Aorta (tissue), 5 donors: Measurements from ENCODE around the gene BUB1. TPM values are rescaled to one million over a fixed set of nuclear protein-coding genes. Genes with fewer than 3 reads are reported as not detected.

Source experiments
- ATAC-seq: fragments of 200-7000 bp; cut with Tn5 transposase; one replicate; pipeline ENCODE4 v1.9.1; 2022; ENCODE audit warnings: moderate library complexity; ENCODE audit not compliant: low FRiP score
- DNase-seq, 2 donors: peaks; one replicate each; pipeline ENCODE4 v3.0.0-alpha.2; 2020
- H3K27ac ChIP-seq, 2 donors: one replicate each; pipeline ENCODE4 v1.5.1; 2013; ENCODE audit warnings: low read length in 2 of 2, mild to moderate bottlenecking in 2 of 2, moderate library complexity in 2 of 2, control low read depth in 1 of 2, inconsistent platforms in 1 of 2, low read depth in 1 of 2
- H3K27me3 ChIP-seq, 2 donors: one replicate each; pipeline ENCODE4 v1.6.1; 2013; ENCODE audit warnings: control low read depth in 1 of 2, low read length in 1 of 2, mild to moderate bottlenecking in 1 of 2, moderate library complexity in 1 of 2; ENCODE audit not compliant: insufficient read depth in 2 of 2, control insufficient read depth in 1 of 2
- H3K36me3 ChIP-seq, 2 donors: one replicate each; pipeline ENCODE4 v1.6.1; 2013; ENCODE audit warnings: control low read depth in 1 of 2, low read length in 1 of 2, mild to moderate bottlenecking in 1 of 2; ENCODE audit not compliant: insufficient read depth in 2 of 2, control insufficient read depth in 1 of 2
- H3K4me1 ChIP-seq, 2 donors: one replicate each; pipeline ENCODE4 v1.6.1; 2013; ENCODE audit warnings: low read length in 2 of 2, control low read depth in 1 of 2, mild to moderate bottlenecking in 1 of 2, moderate library complexity in 1 of 2; ENCODE audit not compliant: insufficient read depth in 2 of 2, control insufficient read depth in 1 of 2
- H3K4me3 ChIP-seq, 2 donors: one replicate each; pipeline ENCODE4 v1.5.1; 2013; ENCODE audit warnings: low read length in 2 of 2, control low read depth in 1 of 2, mild to moderate bottlenecking in 1 of 2
- H3K9me3 ChIP-seq: one replicate; pipeline ENCODE4 v1.6.1; 2013; ENCODE audit warnings: mild to moderate bottlenecking, low read length; ENCODE audit not compliant: control insufficient read depth
- WGBS, 2 donors: extraction: QIAGEN DNeasy Blood & Tissue Kit; methylation state at CpG; one replicate each; pipeline ENCODE4 v1.1.7; 2013; 5-methylcytosine and 5-hydroxymethylcytosine counted together
- intact Hi-C, 2 donors: fragments of 100-400 bp; cut with DNase I; formaldehyde crosslinking; loops; one replicate each; pipeline versions ENCODE4 v1.14.2 to v1.15.0; 2022
- polyA plus RNA-seq, 2 donors: library from polyadenylated mRNA; stranded (reverse); fragments of 200-250 nt; gene quantifications; one replicate each; pipeline ENCODE4 v1.2.3, GENCODE V29; 2013
- total RNA-seq, 2 donors: library from RNA; stranded (reverse); fragmentation: NEBNext Ultra II Directional; extraction: Animal tissue kit (Norgen Biotek cat#: 25700); gene quantifications; one replicate each; pipeline ENCODE4 v1.2.1, GENCODE V29; 2021
- donor health status: healthy with polysubstance abuse.
- donor health status: Bipolar disorder and iron deficiency.
- donor health status: DM: no; HTN: no; CAD: no.
- donor health status: DM: no; HTN: no; CAD: no.
- donor health status: DM: yes; HTN: yes; CAD: no.

Gene BUB1
- total and polyA plus RNA-seq, 4 donors, result 0.38 to 2.5 (median 0.84) TPM; not detected in 1

DNA sequence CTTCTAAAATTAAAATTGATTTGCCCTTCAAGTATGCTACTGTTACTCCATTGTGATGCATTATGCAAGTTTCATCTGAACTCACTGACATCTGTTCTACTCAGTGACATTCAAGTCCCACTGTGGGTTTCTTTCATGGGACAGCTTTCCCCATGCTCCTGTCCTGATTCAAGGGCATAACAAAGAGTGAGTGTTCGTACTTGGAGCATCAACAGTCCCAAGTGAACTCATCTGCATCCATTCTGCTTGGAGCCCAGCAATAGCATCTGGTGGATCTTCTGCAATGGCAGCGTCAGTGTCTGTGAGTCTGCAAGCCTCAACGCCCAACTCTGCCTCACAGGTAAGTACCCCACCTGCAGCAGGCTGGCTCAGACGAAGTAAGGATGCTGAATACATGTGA is 27.5 kb downstream of the BUB1 start:
- Histone ChIP-seq H3K4me1 (no peaks in the 10 kb centered on the region), H3K9me3 (no peaks in the 10 kb centered on the region), H3K27ac (no peak overlapping the region), H3K4me3 (no peak overlapping the region), H3K36me3 (no peaks in the 10 kb centered on the region), H3K27me3 (no peaks in the 10 kb centered on the region)
- no peak for DNase-seq
- ATAC-seq, result no peak
- intact Hi-C loops, result no loop called here
- 96 to 97% methylated on average over 4 of the region's 4 CpGs for WGBS, 2 donors

DNA sequence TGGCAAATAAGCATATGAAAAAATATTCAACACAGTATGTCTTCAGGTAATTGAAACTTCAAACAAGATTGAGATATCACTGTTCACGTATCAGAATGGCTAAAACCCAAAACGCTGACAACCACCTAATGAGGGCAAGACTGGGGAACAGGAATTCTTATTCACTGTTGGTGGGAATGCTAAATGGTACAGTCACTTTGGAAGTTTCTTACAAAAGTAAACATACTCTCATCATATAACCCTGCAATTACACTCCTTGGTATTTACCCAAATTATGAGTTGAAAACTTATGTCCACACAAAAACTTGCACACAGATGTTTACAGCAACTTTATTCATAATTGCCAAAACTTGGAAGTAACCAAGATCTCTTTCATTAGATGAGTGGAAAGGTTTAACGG is 30.1 kb downstream of the BUB1 start:
- Histone ChIP-seq H3K9me3 (no peaks in the 10 kb centered on the region), H3K4me1 (no peaks in the 10 kb centered on the region), H3K27me3 (no peaks in the 10 kb centered on the region), H3K36me3 (no peaks in the 10 kb centered on the region), H3K27ac (no peak overlapping the region), H3K4me3 (no peak overlapping the region)
- intact Hi-C loops, result no loop called here
- DNase-seq (no peak), ATAC-seq (no peak)
- WGBS, 2 donors, result 94% methylated on average over 3 of the region's 3 CpGs

DNA sequence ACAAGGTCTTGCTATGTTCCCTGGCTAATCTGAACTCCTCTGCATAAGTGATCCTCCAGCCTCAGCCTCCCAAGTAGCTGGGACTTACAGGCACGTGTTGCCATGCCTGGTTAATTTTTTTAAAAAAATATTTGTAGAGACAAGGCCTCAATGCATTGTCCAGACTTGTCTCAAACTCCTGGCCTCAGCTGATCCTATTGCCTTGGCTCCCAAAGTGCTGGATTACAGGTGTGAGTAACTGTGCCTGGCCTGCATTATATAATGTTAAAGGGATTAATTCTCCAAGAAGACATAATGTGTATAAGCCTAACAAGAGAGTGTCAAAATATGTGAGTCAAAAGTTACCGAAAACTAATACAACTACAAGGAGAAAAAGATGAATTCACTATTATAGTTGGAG is 32.2 kb downstream of the BUB1 start:
- H3K36me3 ChIP-seq, result no peaks in the 10 kb centered on the region
- H3K4me3 ChIP-seq, result no peak overlapping the region
- H3K9me3 ChIP-seq, result no peaks in the 10 kb centered on the region
- intact Hi-C loops, result no loop called here
- DNase-seq (no peak), ATAC-seq (no peak)
- no peaks in the 10 kb centered on the region for H3K27me3 ChIP-seq
- H3K4me1 ChIP-seq, result no peaks in the 10 kb centered on the region
- WGBS, 2 donors, result 92 to 96% methylated on average over 2 of the region's 2 CpGs
- no peak overlapping the region for H3K27ac ChIP-seq

DNA sequence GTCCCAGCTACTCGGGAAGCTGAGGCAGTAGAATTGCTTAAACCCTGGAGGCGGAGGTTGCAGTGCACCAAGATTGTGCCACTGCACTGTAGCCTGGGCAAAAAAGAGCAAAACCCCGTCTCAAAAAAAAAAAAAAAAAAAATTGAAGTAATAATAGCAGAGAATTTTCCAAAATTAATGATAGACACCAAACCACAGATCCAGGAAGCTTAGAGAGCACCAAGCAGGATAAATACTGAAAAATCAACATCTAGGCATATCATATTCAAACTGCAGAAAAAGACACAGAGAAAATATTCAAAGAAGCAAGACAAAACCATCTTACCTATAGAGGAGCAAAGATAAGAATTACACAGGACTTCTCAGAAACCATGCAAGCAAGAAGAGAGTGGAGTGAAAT is 33.5 kb downstream of the BUB1 start:
- H3K27me3 ChIP-seq, result no peaks in the 10 kb centered on the region
- H3K9me3 ChIP-seq, result no peaks in the 10 kb centered on the region
- intact Hi-C loops, result no loop called here
- WGBS, 2 donors, result 98 to 100% methylated on average over 3 of the region's 3 CpGs
- H3K36me3 ChIP-seq, result no peaks in the 10 kb centered on the region
- H3K4me3 ChIP-seq, result no peak overlapping the region
- H3K27ac ChIP-seq, result no peak overlapping the region
- DNase-seq (no peak), ATAC-seq (no peak)
- H3K4me1 ChIP-seq, result no peaks in the 10 kb centered on the region

DNA sequence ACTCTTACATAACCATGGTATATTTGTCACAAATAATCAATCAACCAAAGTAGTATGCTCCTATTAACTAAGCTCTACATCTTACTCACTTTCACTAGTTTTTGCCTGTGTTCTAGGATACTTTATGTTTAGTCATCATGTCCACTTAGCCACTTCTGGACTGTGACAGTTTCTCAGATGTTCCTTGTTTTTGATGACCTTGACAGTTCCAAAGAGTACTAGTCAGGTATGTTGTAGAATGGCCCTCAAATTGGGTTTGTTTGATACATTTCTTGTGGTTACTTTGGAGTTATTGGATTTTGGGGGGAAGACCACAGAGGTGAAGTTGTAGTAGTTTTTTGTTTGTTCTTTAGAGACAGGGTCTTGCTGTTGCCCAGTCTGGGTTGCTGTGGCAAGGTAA is 35.5 kb downstream of the BUB1 start:
- H3K27ac ChIP-seq, result no peak overlapping the region
- H3K9me3 ChIP-seq, result no peaks in the 10 kb centered on the region
- H3K36me3 ChIP-seq, result no peaks in the 10 kb centered on the region
- no peaks in the 10 kb centered on the region for H3K27me3 ChIP-seq
- H3K4me3 ChIP-seq, result no peak overlapping the region
- intact Hi-C loops, result no loop called here
- DNase-seq (no peak), ATAC-seq (no peak)
- H3K4me1 ChIP-seq, result no peaks in the 10 kb centered on the region

DNA sequence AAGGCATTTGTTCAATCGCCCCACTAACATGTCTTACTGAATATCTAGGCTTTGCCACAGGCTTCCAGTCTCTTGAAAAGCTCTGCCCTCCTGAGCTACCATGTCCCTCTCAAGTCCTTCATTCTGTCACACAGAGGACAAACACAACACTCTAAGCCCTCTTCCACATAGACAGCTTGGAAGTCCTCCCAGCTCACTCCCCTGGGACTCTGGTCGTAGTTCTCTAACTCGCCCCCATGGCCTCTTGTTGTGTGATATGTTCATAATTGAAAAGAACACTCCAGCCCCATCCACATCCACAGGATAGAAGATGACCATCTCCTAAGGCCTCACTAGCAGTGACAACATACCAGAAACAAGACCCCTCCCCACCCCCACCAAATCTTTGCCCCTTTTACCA is 37.9 kb downstream of the BUB1 start:
- WGBS, 2 donors, result 41 to 48% methylated on average over 3 of the region's 3 CpGs

DNA sequence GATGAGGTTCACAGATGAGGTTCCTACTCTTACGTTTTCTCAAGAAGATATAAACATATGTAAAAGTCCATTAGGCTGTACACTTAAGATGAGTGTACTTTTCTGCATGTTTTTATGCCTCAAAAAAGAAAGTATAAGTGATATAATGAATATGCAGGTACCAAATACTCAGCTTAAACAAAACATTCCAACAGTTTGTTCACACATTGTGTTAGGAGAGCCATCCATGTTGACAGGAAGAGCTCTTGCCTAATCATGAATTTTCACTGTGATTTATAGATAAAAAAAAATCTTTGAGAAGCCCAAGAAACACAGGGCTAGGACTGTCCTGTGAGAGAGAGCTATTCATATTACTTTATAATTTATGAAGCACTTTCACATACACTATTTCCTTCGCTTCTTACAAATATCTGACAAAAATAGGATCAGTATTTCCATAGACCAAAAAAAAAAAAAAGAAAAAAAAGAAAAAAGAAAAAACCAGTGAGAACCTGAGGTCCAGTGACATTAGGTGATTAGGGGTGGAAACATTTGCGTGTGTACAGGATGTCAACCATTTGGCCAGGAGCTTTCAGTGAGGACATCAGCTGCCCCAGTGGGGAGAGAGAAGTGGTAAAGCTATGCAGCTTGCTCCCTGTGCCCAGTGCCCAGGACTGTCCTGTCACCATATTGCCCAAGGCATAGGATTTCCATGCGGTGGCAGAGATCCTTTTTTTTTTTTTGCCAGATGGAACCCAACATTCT is 38.7 kb downstream of the BUB1 start:
- intact Hi-C loops, result no loop called here
- H3K36me3 ChIP-seq, result no peaks in the 10 kb centered on the region
- 88 to 91% methylated on average over 4 of the region's 4 CpGs for WGBS, 2 donors

More for the DNA sequence above, 37.9 kb downstream of the BUB1 start:
- intact Hi-C loops, result no loop called here
- Histone ChIP-seq H3K4me1 (no peaks in the 10 kb centered on the region), H3K36me3 (no peaks in the 10 kb centered on the region), H3K27ac (no peak overlapping the region), H3K27me3 (no peaks in the 10 kb centered on the region), H3K9me3 (no peaks in the 10 kb centered on the region), H3K4me3 (no peak overlapping the region)
- ATAC-seq (no peak), DNase-seq (no peak)

DNA sequence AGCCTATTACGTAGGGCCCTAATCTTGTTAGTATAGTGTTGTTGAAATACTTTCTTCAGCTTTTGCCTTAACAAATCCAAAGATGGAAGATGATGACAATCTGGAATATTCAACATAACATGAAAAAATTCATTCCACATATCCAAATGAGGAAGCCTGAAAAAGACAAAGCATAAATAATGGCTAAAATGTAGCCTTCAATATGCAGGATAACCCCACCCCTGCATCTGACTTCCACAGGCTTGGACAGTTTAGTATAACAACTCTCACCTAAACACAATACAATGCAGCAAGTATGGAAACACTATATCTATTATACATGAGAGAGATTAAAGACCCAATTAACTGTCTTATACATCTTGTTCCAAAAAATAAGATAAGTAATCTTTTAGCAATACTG is 39.9 kb downstream of the BUB1 start:
- Histone ChIP-seq H3K27me3 (no peaks in the 10 kb centered on the region), H3K9me3 (no peaks in the 10 kb centered on the region), H3K4me3 (no peak overlapping the region), H3K4me1 (no peaks in the 10 kb centered on the region), H3K36me3 (no peaks in the 10 kb centered on the region), H3K27ac (no peak overlapping the region)
- ATAC-seq (no peak), DNase-seq (no peak)
- 90 to 91% methylated on average over 1 of the region's 1 CpG for WGBS, 2 donors
- intact Hi-C loops, result no loop called here

More for the DNA sequence above, 38.7 kb downstream of the BUB1 start:
- Histone ChIP-seq H3K27me3 (no peaks in the 10 kb centered on the region), H3K27ac (no peak overlapping the region), H3K4me1 (no peaks in the 10 kb centered on the region), H3K4me3 (no peak overlapping the region), H3K9me3 (no peaks in the 10 kb centered on the region)
- no peak for ATAC-seq
- no peak for DNase-seq

DNA sequence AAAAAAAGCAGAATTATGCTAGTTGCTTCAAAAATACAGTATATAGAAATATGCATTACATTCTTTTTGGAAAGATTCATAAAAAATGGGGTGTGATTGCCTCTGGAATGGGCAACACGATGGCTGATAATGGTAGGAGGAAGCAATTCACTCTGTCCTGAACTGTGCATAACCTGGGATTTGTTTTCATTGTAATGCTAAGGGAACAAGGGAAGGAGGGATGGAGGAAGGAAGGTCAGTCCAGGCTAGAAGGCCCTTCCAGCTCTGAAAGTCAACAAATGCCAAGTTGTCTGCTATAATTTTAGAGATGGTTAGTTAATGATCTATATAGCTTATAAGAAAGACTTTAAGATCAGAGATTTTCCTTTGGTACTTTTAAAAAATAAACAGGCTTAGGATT is 40.8 kb downstream of the BUB1 start:
- intact Hi-C loops, result no loop called here
- ATAC-seq, result no peak
- no peaks in the 10 kb centered on the region for H3K27me3 ChIP-seq
- no peak overlapping the region for H3K4me3 ChIP-seq
- no peaks in the 10 kb centered on the region for H3K9me3 ChIP-seq
- no peaks in the 10 kb centered on the region for H3K36me3 ChIP-seq
- WGBS, 2 donors, result 73 to 77% methylated on average over 1 of the region's 1 CpG
- DNase-seq, result no peak
- H3K27ac ChIP-seq, result no peak overlapping the region
- no peaks in the 10 kb centered on the region for H3K4me1 ChIP-seq
